ENCODE measurements around the gene KPNA1.
A peak's percentile ranks its signal among the peaks of the same experiment; 100 is the strongest.

KPNA1 gene

GRCh38 chr3:122383771-122384697 lies 130.7 kb downstream of the KPNA1 start, which contains the start of gene FAM162A:
FAM162A (plus strand) TSS chr3:122384182; CDS start chr3:122384266, 84 bp downstream.
- peak; percentile 91 for ATAC-seq (ENCODE audit: low read depth)
- Histone ChIP-seq H3K27me3 (ENCODE audit: insufficient read depth, poor library complexity, severe bottlenecking) (no peaks in the 10 kb centered on the region), H3K36me3 (ENCODE audit: low read depth) (peaks cover 13% of the 10 kb centered on the region; the same call in 1 of the 2 replicates), H3K4me3 (ENCODE audit: severe bottlenecking) (peak within 1 kb of the TSS; percentile 72), H3K27ac (ENCODE audit: poor library complexity, severe bottlenecking) (peak within 1 kb of the TSS; percentile 82), H3K4me1 (ENCODE audit: insufficient read depth, poor library complexity, severe bottlenecking) (peaks cover 6% of the 10 kb centered on the region), H3K9me3 (ENCODE audit: severe bottlenecking) (no peaks in the 10 kb centered on the region)
- DNase-seq (ENCODE audit: low spot score): peak; percentile 88
- TF ChIP-seq CTCF (IDR thresholded peaks at IDR 0.05; ENCODE audit: poor library complexity, severe bottlenecking): peak; percentile 82

DNA sequence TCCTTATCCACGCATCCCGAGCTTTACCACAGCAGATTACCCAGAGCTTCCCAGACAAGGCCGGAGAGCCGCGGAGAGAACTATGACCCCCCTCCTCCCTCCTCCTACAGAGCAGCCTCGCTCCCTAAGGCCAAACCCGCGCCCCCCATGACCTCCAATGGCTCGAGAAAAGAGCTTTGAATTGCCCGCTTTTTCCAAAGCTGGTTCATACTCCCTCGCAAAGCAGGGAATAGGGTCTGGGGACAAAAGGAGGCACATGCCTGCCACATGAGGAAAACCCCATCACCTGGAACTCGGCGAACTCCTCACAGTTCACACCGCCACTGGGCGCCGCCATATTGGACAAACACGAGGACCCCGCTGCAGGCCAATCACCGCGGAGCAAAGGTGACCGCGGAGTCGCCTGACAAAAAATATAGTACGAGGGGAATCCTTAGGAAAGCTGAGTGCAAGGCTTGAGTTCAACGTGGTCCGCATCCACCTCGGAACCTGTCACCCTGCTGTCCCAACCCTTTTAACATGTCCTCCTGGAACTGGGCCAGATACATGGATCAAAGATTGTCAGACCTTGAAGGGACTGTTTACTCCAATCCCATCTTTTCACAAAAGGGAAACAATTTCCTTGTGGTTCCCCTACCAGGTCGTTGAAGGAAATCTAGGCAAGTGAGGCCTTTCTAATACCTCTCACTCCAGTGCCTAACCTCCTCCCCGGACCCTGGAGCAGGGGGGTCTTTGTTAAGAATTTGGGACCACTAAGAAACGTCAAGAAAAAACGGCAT lies 131.7 kb downstream of the KPNA1 start, which contains the start of gene MIX23:
TSS of gene MIX23 (minus strand) at position 344 of the 779 bp plus-strand sequence. CDS start at position 337, 7 bp downstream.
- H3K36me3 ChIP-seq (ENCODE audit: low read depth): peaks cover 21% of the 10 kb centered on the region
- H3K27me3 ChIP-seq (ENCODE audit: insufficient read depth, poor library complexity, severe bottlenecking): no peaks in the 10 kb centered on the region
- peak; percentile 79 for DNase-seq (ENCODE audit: low spot score)
- peak within 1 kb of the TSS; percentile 82 for H3K27ac ChIP-seq (ENCODE audit: poor library complexity, severe bottlenecking)
- peak; percentile 57 for ATAC-seq (ENCODE audit: low read depth)
- no peaks in the 10 kb centered on the region for H3K9me3 ChIP-seq (ENCODE audit: severe bottlenecking)
- peaks cover 6% of the 10 kb centered on the region for H3K4me1 ChIP-seq (ENCODE audit: insufficient read depth, poor library complexity, severe bottlenecking)
- H3K4me3 ChIP-seq (ENCODE audit: severe bottlenecking): peak within 1 kb of the TSS; percentile 72
- no peak for TF ChIP-seq CTCF (IDR thresholded peaks at IDR 0.05; ENCODE audit: poor library complexity, severe bottlenecking)

DNA sequence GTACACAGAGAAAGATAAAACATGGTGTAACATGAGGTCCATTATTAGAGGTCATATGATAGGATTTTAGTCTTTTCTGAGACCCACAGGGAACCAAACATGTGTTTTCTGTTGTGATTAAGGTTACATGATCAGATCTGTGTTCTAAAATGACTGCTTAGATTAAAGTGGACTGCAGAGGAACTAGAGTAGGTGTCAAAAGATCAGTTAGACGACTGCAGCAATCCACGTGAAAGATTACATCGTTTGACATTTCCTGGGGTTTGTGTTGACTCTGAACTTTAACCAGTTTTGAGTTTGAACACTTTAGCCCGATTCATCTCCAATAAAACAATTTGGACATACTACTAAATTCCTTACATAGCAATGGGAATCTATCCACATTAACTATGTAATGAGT lies 136.8 kb downstream of the KPNA1 start:
- no peak for DNase-seq (ENCODE audit: low spot score)
- H3K27ac ChIP-seq (ENCODE audit: poor library complexity, severe bottlenecking): no peak overlapping the region
- H3K36me3 ChIP-seq (ENCODE audit: low read depth): peaks cover 36% of the 10 kb centered on the region
- no peak overlapping the region for H3K4me3 ChIP-seq (ENCODE audit: severe bottlenecking)
- H3K4me1 ChIP-seq (ENCODE audit: insufficient read depth, poor library complexity, severe bottlenecking): peaks cover 3% of the 10 kb centered on the region
- no peak for TF ChIP-seq CTCF (IDR thresholded peaks at IDR 0.05; ENCODE audit: poor library complexity, severe bottlenecking)
- no peak for ATAC-seq (ENCODE audit: low read depth)
- no peaks in the 10 kb centered on the region for H3K27me3 ChIP-seq (ENCODE audit: insufficient read depth, poor library complexity, severe bottlenecking)
- no peaks in the 10 kb centered on the region for H3K9me3 ChIP-seq (ENCODE audit: severe bottlenecking)

GRCh38 chr3:122374034-122374433 lies 140.7 kb downstream of the KPNA1 start:
- DNase-seq (ENCODE audit: low spot score) (no peak), ATAC-seq (ENCODE audit: low read depth) (no peak)
- H3K9me3 ChIP-seq (ENCODE audit: severe bottlenecking): no peaks in the 10 kb centered on the region
- H3K27me3 ChIP-seq (ENCODE audit: insufficient read depth, poor library complexity, severe bottlenecking): no peaks in the 10 kb centered on the region
- H3K27ac ChIP-seq (ENCODE audit: poor library complexity, severe bottlenecking): no peak overlapping the region
- H3K36me3 ChIP-seq (ENCODE audit: low read depth): peaks cover 56% of the 10 kb centered on the region
- no peak for TF ChIP-seq CTCF (IDR thresholded peaks at IDR 0.05; ENCODE audit: poor library complexity, severe bottlenecking)
- no peak overlapping the region for H3K4me3 ChIP-seq (ENCODE audit: severe bottlenecking)
- no peaks in the 10 kb centered on the region for H3K4me1 ChIP-seq (ENCODE audit: insufficient read depth, poor library complexity, severe bottlenecking)

Data from RWPE2 (cell line).